OCI-LY1 (cell line): Measurements from ENCODE around the gene FBXO28.
A peak's percentile ranks its signal among the peaks of the same experiment; 100 is the strongest.

Experiments used
- H2AFZ ChIP-seq: fragments of 200-600 bp; sonication (generic), shearing (Covaris generic); 2 replicates; pipeline ENCODE4 v1.6.0; 2014; ENCODE audit warnings: antibody characterized with exemption, mild to moderate bottlenecking, low read length
- H3F3A ChIP-seq: fragments of 200-600 bp; sonication (generic), shearing (Covaris generic); 2 replicates; pipeline ENCODE4 v1.6.0; 2014; ENCODE audit warnings: mild to moderate bottlenecking, antibody characterized with exemption, low read length, moderate library complexity; ENCODE audit not compliant: insufficient read depth
- H3K27ac ChIP-seq: fragments of 200-600 bp; sonication (generic); 2 replicates; pipeline ENCODE4 v1.5.1; 2014; ENCODE audit warnings: low read length, mixed run types, mild to moderate bottlenecking, low read depth; ENCODE audit not compliant: poor library complexity, severe bottlenecking
- H3K27me3 ChIP-seq: fragments of 200-600 bp; sonication (generic); 2 replicates; pipeline ENCODE4 v1.6.0; 2014; ENCODE audit warnings: antibody characterized with exemption, mild to moderate bottlenecking, low read length, moderate library complexity; ENCODE audit not compliant: insufficient read depth
- H3K36me3 ChIP-seq: fragments of 200-600 bp; sonication (generic); 2 replicates; pipeline ENCODE4 v1.6.1; 2014; ENCODE audit warnings: mild to moderate bottlenecking, antibody characterized with exemption, low read length, moderate library complexity, mixed read lengths; ENCODE audit not compliant: insufficient read depth
- H3K4me1 ChIP-seq: fragments of 200-600 bp; sonication (generic); 2 replicates; pipeline ENCODE4 v1.5.1; 2014; ENCODE audit warnings: mild to moderate bottlenecking, low read length, moderate library complexity; ENCODE audit not compliant: insufficient read depth, severe bottlenecking
- H3K4me2 ChIP-seq: fragments of 200-600 bp; sonication (generic), shearing (Covaris generic); 2 replicates; pipeline ENCODE4 v1.6.1; 2014; ENCODE audit warnings: low read length
- H3K4me3 ChIP-seq: fragments of 200-600 bp; sonication (generic); 2 replicates; pipeline ENCODE4 v1.5.1; 2014; ENCODE audit warnings: low read length, low read depth, mild to moderate bottlenecking, mixed read lengths; ENCODE audit not compliant: poor library complexity, severe bottlenecking
- H3K79me2 ChIP-seq: fragments of 200-600 bp; shearing (Covaris generic); 2 replicates; pipeline ENCODE4 v1.6.1; 2016; ENCODE audit warnings: mixed run types, low read length, mixed read lengths; ENCODE audit not compliant: insufficient read depth
- H3K9ac ChIP-seq: fragments of 200-600 bp; sonication (generic), shearing (Covaris generic); 2 replicates; pipeline ENCODE4 v1.6.1; 2014; ENCODE audit warnings: mild to moderate bottlenecking, low read length, mixed read lengths
- H3K9me2 ChIP-seq: fragments of 200-600 bp; sonication (generic), shearing (Covaris generic); 2 replicates; pipeline ENCODE4 v1.6.1; 2014; ENCODE audit warnings: low read depth, mild to moderate bottlenecking, low read length, mixed read lengths
- H3K9me3 ChIP-seq: fragments of 200-600 bp; shearing (Covaris generic); 2 replicates; pipeline ENCODE4 v1.6.1; 2014; ENCODE audit warnings: low read length, mixed read lengths
- H4K20me1 ChIP-seq: fragments of 200-600 bp; sonication (generic), shearing (Covaris generic); 2 replicates; pipeline ENCODE4 v1.6.0; 2016; ENCODE audit warnings: mild to moderate bottlenecking, low read length; ENCODE audit not compliant: insufficient read depth
- CTCF ChIP-seq: fragments of 200-600 bp; sonication (generic), shearing (Covaris generic); IDR thresholded peaks from 2 replicates; pipeline ENCODE4 v1.5.1; 2017; ENCODE audit warnings: mild to moderate bottlenecking, antibody characterized with exemption, low read length, moderate library complexity, mixed read lengths
- EZH2 ChIP-seq: fragments of 200-600 bp; sonication (generic), shearing (Covaris generic); IDR thresholded peaks from 2 replicates; pipeline ENCODE4 v1.8.0; 2017; ENCODE audit warnings: borderline replicate concordance, mixed run types, mild to moderate bottlenecking, antibody characterized with exemption, low read length, moderate library complexity, mixed read lengths

The FBXO28 gene

GRCh38 chr1:224116131-224116530 lies 2.2 kb downstream of the FBXO28 start:
- no peaks in the 10 kb centered on the region for H3K9me3 ChIP-seq
- H3K79me2 ChIP-seq, result peaks cover 57% of the 10 kb centered on the region
- no peak overlapping the region for H3K4me3 ChIP-seq
- H3K4me2 ChIP-seq, result peak overlapping the region; percentile 93
- H2AFZ ChIP-seq, result no peak overlapping the region
- no peak for TF ChIP-seq EZH2
- peak; percentile 58; the same call in 1 of the 2 replicates for TF ChIP-seq CTCF
- H3F3A ChIP-seq, result peaks cover 12% of the 10 kb centered on the region; the same call in 1 of the 2 replicates
- peaks cover 32% of the 10 kb centered on the region for H3K4me1 ChIP-seq
- H3K36me3 ChIP-seq, result peaks cover 12% of the 10 kb centered on the region; the same call in 1 of the 2 replicates
- peak overlapping the region; percentile 77 for H3K27ac ChIP-seq
- H4K20me1 ChIP-seq, result no peaks in the 10 kb centered on the region
- no peaks in the 10 kb centered on the region for H3K27me3 ChIP-seq
- H3K9me2 ChIP-seq, result no peaks in the 10 kb centered on the region
- no peak overlapping the region; the same call in 1 of the 2 replicates for H3K9ac ChIP-seq

DNA sequence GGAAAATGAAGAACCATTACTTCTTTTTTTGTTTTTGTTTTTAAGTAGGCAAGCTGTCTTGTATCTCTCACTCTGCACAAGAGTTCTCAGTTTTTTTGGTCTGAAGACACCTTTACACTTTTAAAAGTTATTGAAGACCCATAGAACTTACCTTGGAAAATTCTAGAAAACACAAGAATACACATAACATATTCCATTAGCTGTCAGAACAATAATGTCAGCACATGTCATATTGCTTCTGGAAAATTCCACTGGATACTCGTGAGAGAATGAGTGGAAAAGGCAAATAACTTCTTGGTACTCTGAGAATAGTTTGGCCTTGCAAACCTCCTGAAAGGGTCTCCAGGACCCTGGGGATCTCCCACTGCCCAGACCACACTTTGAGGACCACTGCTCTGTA lies 4.8 kb downstream of the FBXO28 start:
- H3F3A ChIP-seq, result peaks cover 12% of the 10 kb centered on the region; the same call in 1 of the 2 replicates
- TF ChIP-seq CTCF (no peak), EZH2 (no peak)
- peaks cover 23% of the 10 kb centered on the region; the same call in 1 of the 2 replicates for H3K36me3 ChIP-seq
- no peaks in the 10 kb centered on the region for H4K20me1 ChIP-seq
- H3K27me3 ChIP-seq, result no peaks in the 10 kb centered on the region
- H3K4me3 ChIP-seq, result no peak overlapping the region
- H3K9ac ChIP-seq, result no peak overlapping the region
- H2AFZ ChIP-seq, result no peak overlapping the region
- H3K79me2 ChIP-seq, result peaks cover 71% of the 10 kb centered on the region
- peaks cover 24% of the 10 kb centered on the region for H3K4me1 ChIP-seq
- H3K9me3 ChIP-seq, result no peaks in the 10 kb centered on the region
- no peaks in the 10 kb centered on the region for H3K9me2 ChIP-seq
- H3K27ac ChIP-seq, result no peak overlapping the region
- no peak overlapping the region for H3K4me2 ChIP-seq

DNA sequence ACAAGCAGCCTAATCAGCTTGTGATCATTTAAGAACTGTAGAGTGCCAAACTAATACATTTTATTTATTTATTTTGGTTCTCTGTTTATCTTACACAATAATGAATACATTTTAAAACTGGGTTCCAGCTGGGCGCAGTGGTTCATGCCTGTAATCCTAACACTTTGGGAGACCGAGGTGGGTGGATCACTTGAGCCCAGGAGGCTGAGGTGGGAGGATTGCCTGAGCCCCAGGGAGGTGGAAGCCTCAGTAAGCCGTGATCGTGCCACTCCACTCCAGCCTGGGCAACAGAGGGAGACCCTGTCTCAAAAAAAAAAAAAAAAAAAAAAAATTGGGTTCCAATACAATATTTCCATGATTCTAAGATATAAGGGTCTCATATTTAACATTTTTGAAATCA lies 9.2 kb downstream of the FBXO28 start:
- Histone ChIP-seq H2AFZ (no peak overlapping the region), H3K4me3 (no peak overlapping the region), H4K20me1 (no peaks in the 10 kb centered on the region), H3K4me2 (no peak overlapping the region), H3K9ac (no peak overlapping the region), H3K4me1 (no peaks in the 10 kb centered on the region), H3F3A (no peaks in the 10 kb centered on the region), H3K27me3 (no peaks in the 10 kb centered on the region), H3K9me3 (no peaks in the 10 kb centered on the region), H3K79me2 (peaks cover 57% of the 10 kb centered on the region), H3K9me2 (no peaks in the 10 kb centered on the region), H3K27ac (no peak overlapping the region), H3K36me3 (peaks cover 23% of the 10 kb centered on the region; the same call in 1 of the 2 replicates)
- TF ChIP-seq EZH2, result no peak
- no peak for TF ChIP-seq CTCF
